Left ventricle myocardium inferior (tissue), 1 donor: ENCODE data around the gene ARHGEF16. TPM values are rescaled to one million over a fixed set of nuclear protein-coding genes. Genes with fewer than 3 reads are reported as not detected.

ENCODE experiments used
- DNase-seq: peaks from one replicate; pipeline ENCODE4 v3.0.0-alpha.2; 2020
- H3K27ac ChIP-seq: fragments of 200-600 bp; replicated peaks from 2 replicates; pipeline ENCODE4 v1.8.0; 2021
- H3K27me3 ChIP-seq: fragments of 200-600 bp; 2 replicates; pipeline ENCODE4 v1.8.0; 2021; ENCODE audit warnings: low read depth
- H3K36me3 ChIP-seq: fragments of 200-600 bp; 2 replicates; pipeline ENCODE4 v1.8.0; 2021
- H3K4me1 ChIP-seq: fragments of 200-600 bp; 2 replicates; pipeline ENCODE4 v1.8.0; 2021
- H3K4me3 ChIP-seq: fragments of 200-600 bp; 2 replicates; pipeline ENCODE4 v1.8.0; 2021; ENCODE audit warnings: mild to moderate bottlenecking, moderate library complexity
- H3K9me3 ChIP-seq: fragments of 200-600 bp; replicated peaks from 2 replicates; pipeline ENCODE4 v1.8.0; 2021
- intact Hi-C: fragments of 100-400 bp; cut with micrococcal nuclease; formaldehyde crosslinking; loops from one replicate; pipeline ENCODE4 v1.11.0; 2022
- total RNA-seq: library from RNA; stranded (reverse); fragmentation: NEBNext Ultra II Directional; extraction: Animal tissue kit (Norgen Biotek cat#: 25700); gene quantifications from one replicate; pipeline ENCODE4 v1.2.1, GENCODE V29; 2021
- TF ChIP-seq, protein P1 (sequence below): fragments of 200-600 bp; IDR thresholded peaks from 2 replicates; pipeline ENCODE4 v1.8.0; 2021; ENCODE audit warnings: antibody characterized with exemption, mild to moderate bottlenecking, borderline replicate concordance
- donor health status: DM: no; HTN: yes; CAD: no; lungs with severe emphysema.

ARHGEF16 gene
- total RNA-seq, 1 donor from 2014 or later = 0.52 TPM

DNA sequence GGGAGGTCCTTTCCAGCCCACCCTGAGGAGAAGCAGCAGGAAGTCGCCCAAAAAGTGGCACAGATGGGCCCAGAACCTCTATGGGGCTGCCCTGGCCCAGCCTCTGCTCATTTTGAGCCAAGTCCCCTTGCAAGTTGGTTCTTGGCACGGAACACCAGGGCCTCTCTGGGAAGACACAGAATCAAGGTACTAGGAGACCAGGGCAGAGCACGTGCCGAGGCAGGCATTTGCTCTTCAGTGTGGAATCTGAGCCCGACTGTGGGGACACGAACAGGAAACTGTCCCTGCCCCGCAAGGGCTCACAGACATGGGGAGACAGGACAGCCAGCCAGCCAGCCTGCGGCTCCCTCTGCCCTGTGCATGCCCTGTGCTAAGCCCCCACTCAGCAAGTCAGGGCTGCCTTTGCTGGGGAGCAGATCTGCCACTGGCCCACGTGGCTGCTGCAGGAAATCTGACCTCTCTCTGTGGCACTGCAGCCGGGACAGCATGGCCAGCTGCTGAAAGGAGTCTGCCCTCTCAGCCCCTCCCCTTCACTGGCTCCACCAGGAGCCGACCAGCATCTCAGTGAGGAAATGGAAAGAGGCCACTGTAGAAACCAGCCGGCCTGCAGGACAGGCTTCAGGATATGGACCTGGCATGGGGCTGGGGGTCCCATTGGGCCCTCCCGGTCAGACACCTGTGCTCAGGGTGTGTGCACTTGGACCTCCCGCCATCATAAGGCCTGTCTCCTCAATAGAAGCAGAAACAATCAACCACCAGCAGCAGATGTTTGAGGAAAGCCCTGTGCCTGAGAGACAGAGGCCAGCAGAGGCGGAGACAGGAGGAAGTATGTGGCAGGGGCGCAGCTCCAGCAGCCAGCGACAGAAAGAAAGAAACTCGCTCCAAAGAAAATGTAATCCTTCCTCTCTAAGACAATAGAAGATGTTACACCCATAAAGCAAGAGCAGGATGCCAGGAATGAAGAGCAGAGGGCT, 3.7 kb downstream of the ARHGEF16 start:
- peaks cover 9% of the 10 kb centered on the region for H3K27me3 ChIP-seq
- no peak overlapping the region for H3K4me3 ChIP-seq
- H3K27ac ChIP-seq = peak overlapping the region; percentile 71
- no peak for DNase-seq
- no peaks in the 10 kb centered on the region for H3K9me3 ChIP-seq
- no peaks in the 10 kb centered on the region for H3K36me3 ChIP-seq
- H3K4me1 ChIP-seq = peaks cover 73% of the 10 kb centered on the region
- TF ChIP-seq, protein P1, sequence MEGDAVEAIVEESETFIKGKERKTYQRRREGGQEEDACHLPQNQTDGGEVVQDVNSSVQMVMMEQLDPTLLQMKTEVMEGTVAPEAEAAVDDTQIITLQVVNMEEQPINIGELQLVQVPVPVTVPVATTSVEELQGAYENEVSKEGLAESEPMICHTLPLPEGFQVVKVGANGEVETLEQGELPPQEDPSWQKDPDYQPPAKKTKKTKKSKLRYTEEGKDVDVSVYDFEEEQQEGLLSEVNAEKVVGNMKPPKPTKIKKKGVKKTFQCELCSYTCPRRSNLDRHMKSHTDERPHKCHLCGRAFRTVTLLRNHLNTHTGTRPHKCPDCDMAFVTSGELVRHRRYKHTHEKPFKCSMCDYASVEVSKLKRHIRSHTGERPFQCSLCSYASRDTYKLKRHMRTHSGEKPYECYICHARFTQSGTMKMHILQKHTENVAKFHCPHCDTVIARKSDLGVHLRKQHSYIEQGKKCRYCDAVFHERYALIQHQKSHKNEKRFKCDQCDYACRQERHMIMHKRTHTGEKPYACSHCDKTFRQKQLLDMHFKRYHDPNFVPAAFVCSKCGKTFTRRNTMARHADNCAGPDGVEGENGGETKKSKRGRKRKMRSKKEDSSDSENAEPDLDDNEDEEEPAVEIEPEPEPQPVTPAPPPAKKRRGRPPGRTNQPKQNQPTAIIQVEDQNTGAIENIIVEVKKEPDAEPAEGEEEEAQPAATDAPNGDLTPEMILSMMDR = no peak
- intact Hi-C loops = no loop called here

DNA sequence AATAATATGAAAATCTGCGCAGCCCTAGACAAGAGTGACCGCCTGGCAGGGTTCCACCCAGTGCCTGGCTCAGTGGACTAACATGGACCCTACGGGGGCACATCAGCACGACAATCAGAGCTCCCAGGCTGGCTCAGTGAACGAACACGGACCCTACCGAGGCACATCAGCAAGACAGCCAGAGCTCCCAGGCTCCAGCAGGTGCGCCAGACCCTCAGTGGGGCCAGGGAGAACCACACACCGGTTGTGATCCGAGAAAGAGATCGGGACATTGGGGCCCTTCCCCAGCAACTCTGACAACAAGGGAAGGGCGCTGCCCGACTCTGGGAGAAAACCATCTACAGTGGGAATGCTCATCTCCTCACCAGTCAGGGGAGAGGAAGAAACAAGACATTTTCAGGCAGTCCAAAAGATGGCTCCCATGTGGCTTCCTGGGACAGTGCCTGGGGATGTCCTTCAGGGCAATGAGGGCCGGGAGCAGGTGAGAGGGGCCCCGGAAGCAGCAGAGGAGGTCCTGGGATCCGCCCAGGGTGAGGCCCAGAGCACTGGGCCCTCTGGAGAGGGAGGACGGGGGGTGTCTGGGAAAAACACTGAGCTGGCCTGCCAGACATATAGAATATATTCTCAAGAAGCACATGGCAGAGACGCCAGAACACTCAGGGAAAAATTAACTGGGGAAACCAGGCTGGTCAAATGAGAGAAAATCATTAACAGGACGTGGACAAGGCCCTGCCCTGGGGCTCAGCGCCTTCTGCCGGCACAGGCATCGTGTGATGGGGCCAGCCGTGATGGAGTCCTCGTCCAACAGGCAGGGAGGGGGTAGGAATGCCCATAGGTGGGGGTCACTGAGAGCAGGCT, 4.8 kb downstream of the ARHGEF16 start:
- TF ChIP-seq, protein P1 = no peak
- peak overlapping the region; percentile 64 for H3K27ac ChIP-seq
- intact Hi-C loops = no loop called here

DNA sequence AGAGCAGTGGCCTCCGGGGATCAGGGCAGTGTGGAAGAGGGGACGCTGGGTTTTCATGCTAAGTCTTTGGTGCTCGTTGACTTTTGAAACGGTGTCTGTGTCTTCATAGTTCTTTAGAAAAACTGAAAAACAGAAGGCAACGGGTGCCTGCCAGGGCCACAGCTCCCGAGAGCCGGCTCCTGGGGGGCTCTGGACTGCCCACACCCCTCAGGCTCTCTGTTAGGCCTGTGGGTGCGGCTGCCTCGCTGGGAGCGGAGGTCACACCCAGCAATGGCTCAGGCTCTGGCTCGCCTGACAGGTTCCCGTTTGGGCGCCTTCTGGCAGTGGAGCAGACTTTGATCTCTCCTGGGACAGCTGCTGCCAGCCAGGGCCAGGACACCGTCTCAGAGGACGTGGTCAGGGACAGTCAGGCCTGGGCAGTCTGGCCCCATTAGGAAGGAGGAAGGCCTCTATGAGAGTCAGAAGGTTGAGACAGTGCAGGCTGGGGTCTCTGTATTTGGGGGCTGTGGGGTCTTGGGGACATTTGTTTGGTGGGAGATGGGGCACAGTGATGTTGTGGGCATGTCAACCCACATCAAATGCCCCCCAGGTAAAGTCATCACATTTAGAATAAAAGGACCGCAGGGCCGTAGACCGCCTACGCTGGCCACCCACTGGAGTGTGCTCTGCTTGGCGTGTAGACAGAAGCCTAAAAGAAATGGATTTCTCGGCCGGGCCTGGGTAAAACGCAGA, 5.6 kb downstream of the ARHGEF16 start:
- TF ChIP-seq, protein P1 = no peak
- Histone ChIP-seq H3K36me3 (no peaks in the 10 kb centered on the region), H3K9me3 (no peaks in the 10 kb centered on the region), H3K4me3 (no peak overlapping the region), H3K4me1 (peaks cover 56% of the 10 kb centered on the region), H3K27me3 (no peaks in the 10 kb centered on the region), H3K27ac (peak overlapping the region; percentile 64)
- no peak for DNase-seq
- intact Hi-C loops = no loop called here

More for the DNA sequence above, 4.8 kb downstream of the ARHGEF16 start:
- no peak for DNase-seq
- H3K9me3 ChIP-seq = no peaks in the 10 kb centered on the region
- no peak overlapping the region for H3K4me3 ChIP-seq
- H3K36me3 ChIP-seq = no peaks in the 10 kb centered on the region
- no peaks in the 10 kb centered on the region for H3K27me3 ChIP-seq
- peaks cover 62% of the 10 kb centered on the region for H3K4me1 ChIP-seq

DNA sequence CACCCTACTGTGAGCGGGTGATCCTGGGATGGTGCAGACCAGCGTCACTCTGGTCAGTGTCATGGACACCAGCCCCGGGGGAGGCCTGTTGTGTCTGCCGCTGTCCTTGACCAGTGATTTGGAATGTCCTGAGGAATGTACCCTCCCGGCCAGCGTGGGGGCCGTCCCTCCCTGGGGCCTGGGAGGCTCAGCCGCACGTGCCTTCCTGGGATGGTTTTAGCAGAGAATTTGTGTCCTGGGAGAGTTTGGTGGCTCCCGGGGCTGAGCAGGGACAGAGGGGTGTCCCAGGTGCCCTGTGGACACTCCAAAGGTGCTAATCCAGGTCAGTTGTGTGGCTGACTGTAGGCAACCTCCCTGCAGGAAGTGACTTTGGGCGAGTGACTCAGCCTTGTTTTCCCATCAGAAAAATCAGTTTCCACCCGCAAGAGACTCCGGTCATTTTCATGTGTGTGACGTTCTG, 6.2 kb downstream of the ARHGEF16 start:
- peak overlapping the region; percentile 64 for H3K27ac ChIP-seq
- TF ChIP-seq, protein P1 = no peak

More for the DNA sequence above, 6.2 kb downstream of the ARHGEF16 start:
- Histone ChIP-seq H3K36me3 (no peaks in the 10 kb centered on the region), H3K4me1 (peaks cover 50% of the 10 kb centered on the region), H3K4me3 (no peak overlapping the region), H3K9me3 (no peaks in the 10 kb centered on the region), H3K27me3 (no peaks in the 10 kb centered on the region)
- intact Hi-C loops = no loop called here
- no peak for DNase-seq
